WI38 (cell line): Measurements from ENCODE around the gene ZBP1.

Source experiments
- H3K4me3 ChIP-seq: 2 replicates; pipeline ENCODE4 v1.5.1; 2011; ENCODE audit warnings: low read depth, mild to moderate bottlenecking, control low read depth, low read length
- TF ChIP-seq, protein P1 (sequence below): IDR thresholded peaks from 2 replicates; pipeline ENCODE4 v1.5.1; 2012; ENCODE audit warnings: low read depth, mild to moderate bottlenecking, control low read depth, low read length

Gene ZBP1

DNA sequence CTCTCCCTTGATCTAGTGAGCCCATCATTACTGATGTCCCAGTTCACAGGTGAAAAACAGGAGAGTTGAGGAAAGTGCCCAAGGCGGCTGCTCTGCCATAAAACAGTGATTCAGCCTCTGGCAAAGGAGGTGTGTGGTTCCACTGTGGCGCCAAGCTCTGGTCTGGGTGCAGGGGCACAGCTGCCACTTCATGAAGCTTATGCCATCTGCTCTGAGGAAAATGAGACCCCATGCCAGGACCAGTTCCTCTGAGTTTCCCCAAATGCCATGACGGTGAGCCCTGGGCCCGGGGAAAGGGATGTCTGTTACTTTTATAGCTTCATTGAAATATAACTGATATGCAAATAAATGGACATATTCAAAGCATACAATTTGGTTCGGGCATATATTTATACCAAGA lies 33.7 kb upstream of the ZBP1 start:
- no peak overlapping the region for H3K4me3 ChIP-seq
- TF ChIP-seq, protein P1, sequence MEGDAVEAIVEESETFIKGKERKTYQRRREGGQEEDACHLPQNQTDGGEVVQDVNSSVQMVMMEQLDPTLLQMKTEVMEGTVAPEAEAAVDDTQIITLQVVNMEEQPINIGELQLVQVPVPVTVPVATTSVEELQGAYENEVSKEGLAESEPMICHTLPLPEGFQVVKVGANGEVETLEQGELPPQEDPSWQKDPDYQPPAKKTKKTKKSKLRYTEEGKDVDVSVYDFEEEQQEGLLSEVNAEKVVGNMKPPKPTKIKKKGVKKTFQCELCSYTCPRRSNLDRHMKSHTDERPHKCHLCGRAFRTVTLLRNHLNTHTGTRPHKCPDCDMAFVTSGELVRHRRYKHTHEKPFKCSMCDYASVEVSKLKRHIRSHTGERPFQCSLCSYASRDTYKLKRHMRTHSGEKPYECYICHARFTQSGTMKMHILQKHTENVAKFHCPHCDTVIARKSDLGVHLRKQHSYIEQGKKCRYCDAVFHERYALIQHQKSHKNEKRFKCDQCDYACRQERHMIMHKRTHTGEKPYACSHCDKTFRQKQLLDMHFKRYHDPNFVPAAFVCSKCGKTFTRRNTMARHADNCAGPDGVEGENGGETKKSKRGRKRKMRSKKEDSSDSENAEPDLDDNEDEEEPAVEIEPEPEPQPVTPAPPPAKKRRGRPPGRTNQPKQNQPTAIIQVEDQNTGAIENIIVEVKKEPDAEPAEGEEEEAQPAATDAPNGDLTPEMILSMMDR, result no peak

DNA sequence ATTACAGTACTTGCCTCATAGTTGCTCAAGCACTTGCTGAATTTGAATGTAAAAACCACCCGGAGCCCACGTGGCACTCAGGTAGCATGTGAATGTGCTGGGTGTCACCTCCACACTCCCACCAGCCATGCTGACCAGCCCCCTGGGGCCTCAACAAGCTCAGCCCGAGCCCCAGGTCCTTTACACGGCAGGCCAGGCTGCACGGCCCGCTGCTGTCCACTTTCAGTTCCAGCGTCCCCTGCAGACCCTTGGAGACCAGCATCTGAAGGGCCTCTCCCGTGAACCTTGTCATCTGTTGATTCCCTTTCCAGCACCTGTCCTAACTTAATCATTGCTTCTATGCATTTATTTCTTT lies 33.3 kb upstream of the ZBP1 start:
- TF ChIP-seq, protein P1, result no peak
- H3K4me3 ChIP-seq, result no peak overlapping the region

GRCh38 chr20:57652606-57653545 lies 32.6 kb upstream of the ZBP1 start:
- TF ChIP-seq, protein P1, result no peak
- no peak overlapping the region for H3K4me3 ChIP-seq

GRCh38 chr20:57651881-57652605 lies 31.8 kb upstream of the ZBP1 start:
- no peak overlapping the region for H3K4me3 ChIP-seq
- TF ChIP-seq, protein P1, result no peak

- H3K4me3 ChIP-seq, result no peak overlapping the region
- TF ChIP-seq, protein P1, result no peak
These were observed 30.7 kb upstream of the ZBP1 start for GRCh38 chr20:57650756-57651483.

- TF ChIP-seq, protein P1, result no peak
- no peak overlapping the region for H3K4me3 ChIP-seq
These were observed 30.0 kb upstream of the ZBP1 start for GRCh38 chr20:57650266-57650665.

- no peak overlapping the region for H3K4me3 ChIP-seq
- TF ChIP-seq, protein P1, result no peak
These were observed 29.4 kb upstream of the ZBP1 start for GRCh38 chr20:57649617-57650015.
